H1 (cell line): ENCODE measurements around the gene ATP8B3. TPM values are rescaled to one million over a fixed set of nuclear protein-coding genes. Genes with fewer than 3 reads are reported as not detected.

Experiments used
- CHD2 ChIP-seq: IDR thresholded peaks from 2 replicates; pipeline ENCODE4 v1.6.1; 2012; ENCODE audit warnings: low read length, improper control_type of control experiment
- HDAC2 ChIP-seq, 2 experiments: fragments of 300-600 bp in 1 of 2; sonication (generic) in 1 of 2; IDR thresholded peaks; 2 replicates each; pipeline ENCODE4 v1.6.1; 2011 to 2012; ENCODE audit warnings: low read depth in 2 of 2, low read length in 2 of 2, mild to moderate bottlenecking in 2 of 2, moderate library complexity in 2 of 2, borderline replicate concordance in 1 of 2, inconsistent platforms in 1 of 2
- PHF8 ChIP-seq: fragments of 200-600 bp; sonication (generic); conservative IDR thresholded peaks from 2 replicates; pipeline ENCODE4 v1.7.1; 2012; ENCODE audit warnings: low read depth, mild to moderate bottlenecking, inconsistent platforms, low read length, moderate library complexity
- RFX5 ChIP-seq: IDR thresholded peaks from 2 replicates; pipeline ENCODE4 v1.6.1; 2011; ENCODE audit warnings: low read depth, low read length, improper control_type of control experiment, borderline replicate concordance
- SIRT6 ChIP-seq: IDR thresholded peaks from one replicate; pipeline ENCODE4 v1.7.1; 2012; ENCODE audit warnings: low read length, inconsistent platforms
- TAF1 ChIP-seq: IDR thresholded peaks from 2 replicates; pipeline ENCODE4 v1.6.1; 2011; ENCODE audit warnings: mild to moderate bottlenecking, low read depth, low read length
- TAF7 ChIP-seq: optimal IDR thresholded peaks from 2 replicates; pipeline ENCODE3; 2011; ENCODE audit warnings: low read depth, mild to moderate bottlenecking, inconsistent platforms, low read length, moderate library complexity, borderline replicate concordance
- polyA plus RNA-seq, 7 experiments: library from polyadenylated mRNA; depleted of rRNA in 3 of 7; stranded (reverse) in 5 of 7; unstranded in 2 of 7; fragments of >200 nt in 5 of 7; fragments of 200-250 nt in 2 of 7; gene quantifications; 1 replicate in 5 of 7; 2 replicates in 1 of 7; 4 replicates in 1 of 7; pipeline versions ENCODE4 v1.2.1 to v1.2.3, GENCODE V29; 2011 to 2013; ENCODE audit warnings: missing spikeins in 2 of 7, mixed read lengths in 2 of 7
- total RNA-seq: library from RNA; stranded (reverse); fragmentation: NEBNext Ultra II Directional; extraction: Animal tissue kit (Norgen Biotek cat#: 25700); gene quantifications from 2 replicates; pipeline ENCODE4 v1.2.1, GENCODE V29; 2021
- TF ChIP-seq, protein P1 (sequence below), 3 experiments: IDR thresholded peaks; 1 replicate in 2 of 3; 2 replicates in 1 of 3; pipeline versions ENCODE4 v1.5.1 to v1.6.1; 2011; ENCODE audit warnings: low read length in 3 of 3, mild to moderate bottlenecking in 3 of 3, inconsistent platforms in 2 of 3, low read depth in 1 of 3, moderate library complexity in 1 of 3; ENCODE audit not compliant: insufficient read depth in 1 of 3; ENCODE audit errors: control extremely low read depth in 1 of 3
- TF ChIP-seq, protein P2 (sequence below): IDR thresholded peaks from 2 replicates; pipeline ENCODE4 v1.6.1; 2012; ENCODE audit warnings: inconsistent platforms
- TF ChIP-seq, protein P3 (sequence below): IDR thresholded peaks from 2 replicates; pipeline ENCODE4 v1.6.1; 2012; ENCODE audit warnings: inconsistent platforms

The ATP8B3 gene
- total and polyA plus RNA-seq, 2 of the 8 experiments (the other 6 are each of a cell fraction or from before 2014, with no cell fraction given): 4.1 to 9.3 TPM

DNA sequence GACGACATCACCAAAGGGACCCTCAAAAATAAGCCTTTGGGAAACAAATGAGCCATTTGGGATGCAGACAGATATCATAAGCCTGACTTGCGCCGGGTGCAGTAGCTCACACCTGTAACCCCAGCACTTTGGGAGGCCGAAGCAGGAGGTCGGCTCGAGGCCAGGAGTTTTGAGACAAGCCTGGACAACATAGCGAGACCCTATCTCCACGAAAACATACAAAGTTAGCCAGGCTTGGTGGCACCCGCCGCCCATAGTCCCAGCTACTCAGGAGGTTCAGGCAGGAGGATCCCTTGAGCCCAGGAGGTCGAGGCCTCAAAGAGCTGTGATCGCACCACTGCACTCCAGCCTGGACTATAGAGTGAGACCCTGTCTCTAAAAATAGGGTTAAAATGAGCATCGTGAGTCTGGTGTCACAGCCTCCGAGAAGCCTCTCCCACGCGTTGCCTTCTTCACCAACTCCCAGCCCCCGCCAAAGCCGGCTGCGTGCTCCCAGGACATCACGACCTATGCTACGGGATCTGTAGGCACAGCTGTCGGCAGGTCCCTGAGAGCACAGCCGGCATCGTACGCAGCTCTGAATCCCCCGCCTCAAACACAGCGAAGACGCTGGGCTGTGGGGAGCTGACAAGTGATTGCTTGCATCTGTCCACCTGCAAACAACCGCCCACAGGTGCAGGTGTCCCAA lies 34.6 kb upstream of the ATP8B3 start (continued):
- TF ChIP-seq, protein P1, sequence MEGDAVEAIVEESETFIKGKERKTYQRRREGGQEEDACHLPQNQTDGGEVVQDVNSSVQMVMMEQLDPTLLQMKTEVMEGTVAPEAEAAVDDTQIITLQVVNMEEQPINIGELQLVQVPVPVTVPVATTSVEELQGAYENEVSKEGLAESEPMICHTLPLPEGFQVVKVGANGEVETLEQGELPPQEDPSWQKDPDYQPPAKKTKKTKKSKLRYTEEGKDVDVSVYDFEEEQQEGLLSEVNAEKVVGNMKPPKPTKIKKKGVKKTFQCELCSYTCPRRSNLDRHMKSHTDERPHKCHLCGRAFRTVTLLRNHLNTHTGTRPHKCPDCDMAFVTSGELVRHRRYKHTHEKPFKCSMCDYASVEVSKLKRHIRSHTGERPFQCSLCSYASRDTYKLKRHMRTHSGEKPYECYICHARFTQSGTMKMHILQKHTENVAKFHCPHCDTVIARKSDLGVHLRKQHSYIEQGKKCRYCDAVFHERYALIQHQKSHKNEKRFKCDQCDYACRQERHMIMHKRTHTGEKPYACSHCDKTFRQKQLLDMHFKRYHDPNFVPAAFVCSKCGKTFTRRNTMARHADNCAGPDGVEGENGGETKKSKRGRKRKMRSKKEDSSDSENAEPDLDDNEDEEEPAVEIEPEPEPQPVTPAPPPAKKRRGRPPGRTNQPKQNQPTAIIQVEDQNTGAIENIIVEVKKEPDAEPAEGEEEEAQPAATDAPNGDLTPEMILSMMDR (IDR thresholded peaks at IDR 0.05; ENCODE audit: control extremely low read depth in 1 of 3, insufficient read depth in 1 of 3, low read depth in 1 of 3, low read length in 3 of 3): no peak
- TF ChIP-seq TAF7 (no peak), RFX5 (no peak), HDAC2 (IDR thresholded peaks at IDR 0.05; ENCODE audit: borderline replicate concordance in 1 of 2, low read depth in 2 of 2, low read length in 2 of 2) (no peak), TAF1 (no peak), PHF8 (no peak), SIRT6 (no peak), CHD2 (no peak)
- TF ChIP-seq, protein P2, sequence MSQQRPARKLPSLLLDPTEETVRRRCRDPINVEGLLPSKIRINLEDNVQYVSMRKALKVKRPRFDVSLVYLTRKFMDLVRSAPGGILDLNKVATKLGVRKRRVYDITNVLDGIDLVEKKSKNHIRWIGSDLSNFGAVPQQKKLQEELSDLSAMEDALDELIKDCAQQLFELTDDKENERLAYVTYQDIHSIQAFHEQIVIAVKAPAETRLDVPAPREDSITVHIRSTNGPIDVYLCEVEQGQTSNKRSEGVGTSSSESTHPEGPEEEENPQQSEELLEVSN: no peak
- TF ChIP-seq, protein P3, sequence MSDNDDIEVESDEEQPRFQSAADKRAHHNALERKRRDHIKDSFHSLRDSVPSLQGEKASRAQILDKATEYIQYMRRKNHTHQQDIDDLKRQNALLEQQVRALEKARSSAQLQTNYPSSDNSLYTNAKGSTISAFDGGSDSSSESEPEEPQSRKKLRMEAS: no peak
